HEK293 (cell line): Measurements from ENCODE around the gene HECTD3.

Experiments used
- GFI1B ChIP-seq: fragments of 450-650 bp; formaldehyde crosslinking; IDR thresholded peaks from 2 replicates; pipeline ENCODE4 v1.5.1; 2016; ENCODE audit warnings: missing biosample characterization, missing genetic modification characterization
- GLIS2 ChIP-seq: fragments of 450-650 bp; formaldehyde crosslinking; IDR thresholded peaks from 2 replicates; pipeline ENCODE4 v1.5.1; 2016; ENCODE audit warnings: missing biosample characterization, missing genetic modification characterization
- HOXA7 ChIP-seq: sonication (generic); formaldehyde crosslinking; IDR thresholded peaks from 2 replicates; pipeline ENCODE4 v1.8.1; 2022; ENCODE audit warnings: missing genetic modification reagents, borderline replicate concordance
- MYNN ChIP-seq: fragments of 450-650 bp; formaldehyde crosslinking; IDR thresholded peaks from 2 replicates; pipeline ENCODE4 v1.5.1; 2016; ENCODE audit warnings: missing biosample characterization, missing genetic modification characterization, borderline replicate concordance
- WT1 ChIP-seq: fragments of 450-650 bp; formaldehyde crosslinking; IDR thresholded peaks from 2 replicates; pipeline ENCODE4 v1.5.1; 2016; ENCODE audit warnings: missing biosample characterization, missing genetic modification characterization
- ZBTB1 ChIP-seq: fragments of 450-650 bp; formaldehyde crosslinking; IDR thresholded peaks from 2 replicates; pipeline ENCODE4 v1.5.1; 2016; ENCODE audit warnings: missing biosample characterization, missing genetic modification characterization
- ZBTB10 ChIP-seq: fragments of 450-650 bp; formaldehyde crosslinking; IDR thresholded peaks from 2 replicates; pipeline ENCODE4 v1.5.1; 2016; ENCODE audit warnings: missing biosample characterization, missing genetic modification characterization
- ZBTB21 ChIP-seq: fragments of 450-650 bp; formaldehyde crosslinking; IDR thresholded peaks from 2 replicates; pipeline ENCODE4 v1.5.1; 2017; ENCODE audit warnings: missing biosample characterization, missing genetic modification characterization
- ZBTB26 ChIP-seq: fragments of 450-650 bp; formaldehyde crosslinking; optimal IDR thresholded peaks from 2 replicates; pipeline ENCODE3; 2016; ENCODE audit warnings: missing biosample characterization, mild to moderate bottlenecking, missing genetic modification characterization
- ZNF114 ChIP-seq: fragments of 450-650 bp; formaldehyde crosslinking; IDR thresholded peaks from 2 replicates; pipeline ENCODE4 v1.5.0; 2017; ENCODE audit warnings: missing biosample characterization, missing genetic modification characterization
- ZNF157 ChIP-seq: fragments of 450-650 bp; formaldehyde crosslinking; IDR thresholded peaks from 2 replicates; pipeline ENCODE4 v1.5.1; 2016; ENCODE audit warnings: missing biosample characterization, missing genetic modification characterization
- ZNF16 ChIP-seq: fragments of 450-650 bp; formaldehyde crosslinking; IDR thresholded peaks from 2 replicates; pipeline ENCODE4 v1.5.1; 2016; ENCODE audit warnings: low read depth, missing biosample characterization, missing genetic modification characterization
- ZNF184 ChIP-seq: fragments of 450-650 bp; IDR thresholded peaks from 2 replicates; pipeline ENCODE4 v1.5.1; 2018; ENCODE audit warnings: missing biosample characterization, mild to moderate bottlenecking, missing genetic modification characterization
- ZNF202 ChIP-seq: fragments of 450-650 bp; formaldehyde crosslinking; IDR thresholded peaks from 2 replicates; pipeline ENCODE4 v1.5.1; 2016; ENCODE audit warnings: missing biosample characterization, missing genetic modification characterization, borderline replicate concordance
- ZNF221 ChIP-seq: fragments of 450-650 bp; formaldehyde crosslinking; IDR thresholded peaks from 2 replicates; pipeline ENCODE4 v1.5.1; 2017; ENCODE audit warnings: missing biosample characterization, missing genetic modification characterization, borderline replicate concordance
- ZNF24 ChIP-seq: fragments of 450-650 bp; formaldehyde crosslinking; IDR thresholded peaks from 2 replicates; pipeline ENCODE4 v1.5.1; 2016; ENCODE audit warnings: missing biosample characterization, missing genetic modification characterization
- ZNF280C ChIP-seq: fragments of 450-650 bp; formaldehyde crosslinking; IDR thresholded peaks from 2 replicates; pipeline ENCODE4 v1.5.1; 2016; ENCODE audit warnings: missing biosample characterization, missing genetic modification characterization
- ZNF341 ChIP-seq: fragments of 450-650 bp; formaldehyde crosslinking; IDR thresholded peaks from 2 replicates; pipeline ENCODE4; 2016; ENCODE audit warnings: low read depth, missing biosample characterization, missing genetic modification characterization
- ZNF350 ChIP-seq: fragments of 450-650 bp; formaldehyde crosslinking; IDR thresholded peaks from 2 replicates; pipeline ENCODE4 v1.5.0; 2017; ENCODE audit warnings: missing biosample characterization, mild to moderate bottlenecking, missing genetic modification characterization
- ZNF354C ChIP-seq: fragments of 450-650 bp; formaldehyde crosslinking; IDR thresholded peaks from 2 replicates; pipeline ENCODE4 v1.5.1; 2016; ENCODE audit warnings: missing biosample characterization, missing genetic modification characterization, low read depth, borderline replicate concordance
- ZNF416 ChIP-seq: fragments of 450-650 bp; formaldehyde crosslinking; IDR thresholded peaks from 2 replicates; pipeline ENCODE4 v1.5.1; 2016; ENCODE audit warnings: missing biosample characterization, missing genetic modification characterization
- ZNF423 ChIP-seq: fragments of 450-650 bp; formaldehyde crosslinking; IDR thresholded peaks from 2 replicates; pipeline ENCODE4 v1.5.1; 2016; ENCODE audit warnings: missing biosample characterization, missing genetic modification characterization
- ZNF426 ChIP-seq: fragments of 450-650 bp; formaldehyde crosslinking; IDR thresholded peaks from 2 replicates; pipeline ENCODE4 v1.5.1; 2017; ENCODE audit warnings: missing biosample characterization, missing genetic modification characterization, mild to moderate bottlenecking, inconsistent platforms, moderate library complexity
- ZNF510 ChIP-seq: fragments of 450-650 bp; formaldehyde crosslinking; IDR thresholded peaks from 2 replicates; pipeline ENCODE4 v1.5.1; 2018; ENCODE audit warnings: mild to moderate bottlenecking, missing genetic modification characterization, missing biosample characterization; ENCODE audit not compliant: insufficient replicate concordance
- ZNF548 ChIP-seq: fragments of 450-650 bp; formaldehyde crosslinking; IDR thresholded peaks from 2 replicates; pipeline ENCODE4 v1.5.1; 2016; ENCODE audit warnings: missing biosample characterization, missing genetic modification characterization
- ZNF580 ChIP-seq: fragments of 450-650 bp; formaldehyde crosslinking; IDR thresholded peaks from 2 replicates; pipeline ENCODE4 v1.5.1; 2016; ENCODE audit warnings: missing biosample characterization, missing genetic modification characterization
- ZNF639 ChIP-seq: fragments of 450-650 bp; formaldehyde crosslinking; IDR thresholded peaks from 2 replicates; pipeline ENCODE4 v1.5.1; 2016; ENCODE audit warnings: missing biosample characterization, missing genetic modification characterization
- ZNF654 ChIP-seq: fragments of 450-650 bp; formaldehyde crosslinking; IDR thresholded peaks from 2 replicates; pipeline ENCODE4 v1.5.1; 2016; ENCODE audit warnings: low read depth, missing biosample characterization, missing genetic modification characterization
- ZNF664 ChIP-seq: fragments of 450-650 bp; formaldehyde crosslinking; IDR thresholded peaks from 2 replicates; pipeline ENCODE4 v1.5.1; 2016; ENCODE audit warnings: missing biosample characterization, missing genetic modification characterization
- ZNF747 ChIP-seq: fragments of 450-650 bp; formaldehyde crosslinking; IDR thresholded peaks from 2 replicates; pipeline ENCODE4 v1.5.1; 2016; ENCODE audit warnings: missing biosample characterization, missing genetic modification characterization
- ZNF76 ChIP-seq: fragments of 450-650 bp; formaldehyde crosslinking; IDR thresholded peaks from 2 replicates; pipeline ENCODE4; 2016; ENCODE audit warnings: low read depth, missing biosample characterization, missing genetic modification characterization, borderline replicate concordance
- ZNF792 ChIP-seq: fragments of 450-650 bp; formaldehyde crosslinking; IDR thresholded peaks from 2 replicates; pipeline ENCODE4 v1.5.1; 2016; ENCODE audit warnings: missing biosample characterization, missing genetic modification characterization
- ZNF837 ChIP-seq: fragments of 450-650 bp; formaldehyde crosslinking; IDR thresholded peaks from 2 replicates; pipeline ENCODE4 v1.5.1; 2016; ENCODE audit warnings: missing biosample characterization, missing genetic modification characterization

HECTD3 gene

GRCh38 chr1:45011837-45012638 lies 914 bp upstream of the HECTD3 start, which contains the start of gene UROD (continued):
- TF ChIP-seq ZNF16 (tag by site-specific recombination) (no peak), ZNF202 (tag by site-specific recombination) (no peak), ZNF24 (tag by site-specific recombination) (peak; percentile 85), ZNF792 (tag by site-specific recombination) (no peak), ZBTB21 (tag by site-specific recombination) (no peak), ZNF426 (tag by site-specific recombination) (no peak), ZNF639 (tag by site-specific recombination) (peak; percentile 77; the same call in 1 of the 2 replicates), ZNF184 (tag by site-specific recombination) (no peak), GFI1B (no peak), ZNF747 (tag by site-specific recombination) (no peak), ZNF423 (tag by site-specific recombination) (no peak), ZNF76 (tag by site-specific recombination) (no peak; the same call in 1 of the 2 replicates), ZNF354C (tag by site-specific recombination) (no peak), ZNF114 (tag by site-specific recombination) (no peak), HOXA7 (no peak), ZNF341 (no peak), ZNF157 (tag by site-specific recombination) (no peak), GLIS2 (0 out of 2 replicates have a peak, but pooled peaks have one; percentile 6), ZNF580 (tag by site-specific recombination) (no peak), ZNF221 (tag by site-specific recombination) (no peak), ZNF280C (no peak), ZNF350 (tag by site-specific recombination) (no peak), WT1 (tag by site-specific recombination) (no peak), MYNN (tag by site-specific recombination) (no peak), ZBTB1 (tag by site-specific recombination) (no peak), ZNF654 (tag by site-specific recombination) (peak; percentile 5; the same call in 1 of the 2 replicates), ZNF837 (no peak), ZBTB26 (tag by site-specific recombination) (no peak), ZNF510 (tag by site-specific recombination) (no peak), ZBTB10 (no peak), ZNF416 (tag by site-specific recombination) (no peak), ZNF664 (no peak), ZNF548 (tag by site-specific recombination) (no peak)
